Neural cell (in vitro differentiated cells): Measurements from ENCODE around the gene CACTIN. TPM values are rescaled to one million over a fixed set of nuclear protein-coding genes. Genes with fewer than 3 reads are reported as not detected.
"Not testable (repeated sequence)": the region's sequence is repeated elsewhere in the genome, so short reads cannot be mapped to it uniquely, and the experiment has no call there.

Experiments used
- H2AFZ ChIP-seq: fragments of 200-600, 300-800 bp; sonication (generic), shearing (Covaris generic); 2 replicates; pipeline ENCODE4 v1.6.0; 2014; ENCODE audit warnings: low read depth, mild to moderate bottlenecking, antibody characterized with exemption, low read length, moderate library complexity
- H3F3A ChIP-seq: fragments of 200-600 bp; shearing (Covaris generic); 2 replicates; pipeline ENCODE4 v1.6.1; 2016; ENCODE audit warnings: mild to moderate bottlenecking, moderate library complexity, mixed read lengths, antibody characterized with exemption, low read length; ENCODE audit not compliant: insufficient read depth, poor library complexity, severe bottlenecking
- H3K27ac ChIP-seq: fragments of 200-600, 300-800 bp; sonication (generic), shearing (Covaris generic); 2 replicates; pipeline ENCODE4 v1.5.1; 2014; ENCODE audit warnings: mild to moderate bottlenecking, low read length, moderate library complexity
- H3K27me3 ChIP-seq: fragments of 300-800, 200-600 bp; sonication (generic), shearing (Covaris generic); 2 replicates; pipeline ENCODE4 v1.6.0; 2014; ENCODE audit warnings: mild to moderate bottlenecking, low read depth, low read length, moderate library complexity; ENCODE audit not compliant: insufficient read depth
- H3K36me3 ChIP-seq: fragments of 300-800, 200-600 bp; sonication (generic), shearing (Covaris generic); 2 replicates; pipeline ENCODE4 v1.5.1; 2014; ENCODE audit warnings: mild to moderate bottlenecking, antibody characterized with exemption, low read length, moderate library complexity; ENCODE audit not compliant: insufficient read depth
- H3K4me2 ChIP-seq: fragments of 300-800, 200-600 bp; sonication (generic), shearing (Covaris generic); 2 replicates; pipeline ENCODE4 v1.6.0; 2014; ENCODE audit warnings: mild to moderate bottlenecking, low read length
- H3K4me3 ChIP-seq: fragments of 300-800, 200-600 bp; sonication (generic), shearing (Covaris generic); 2 replicates; pipeline ENCODE4 v1.5.1; 2014; ENCODE audit warnings: mild to moderate bottlenecking, low read length, moderate library complexity
- H3K79me2 ChIP-seq: fragments of 200-600 bp; shearing (Covaris generic); replicated peaks from 2 replicates; pipeline ENCODE4 v1.6.0; 2014; ENCODE audit warnings: mild to moderate bottlenecking, low read length, moderate library complexity; ENCODE audit not compliant: insufficient read depth
- H3K9ac ChIP-seq: fragments of 300-800, 200-600 bp; sonication (generic), shearing (Covaris generic); 2 replicates; pipeline ENCODE4 v1.6.1; 2016; ENCODE audit warnings: mild to moderate bottlenecking, low read length, mixed read lengths
- H3K9me2 ChIP-seq: fragments of 200-600 bp; shearing (Covaris generic); 2 replicates; pipeline ENCODE4 v1.6.1; 2016; ENCODE audit warnings: mild to moderate bottlenecking, low read length, mixed read lengths; ENCODE audit not compliant: insufficient read depth
- H3K9me3 ChIP-seq: fragments of 200-600, 300-800 bp; sonication (generic), shearing (Covaris generic); 2 replicates; pipeline ENCODE4 v1.6.1; 2016; ENCODE audit warnings: mild to moderate bottlenecking, mixed run types, low read length, moderate library complexity, mixed read lengths
- H4K20me1 ChIP-seq: fragments of 200-600 bp; shearing (Covaris generic); 2 replicates; pipeline ENCODE4 v1.6.1; 2016; ENCODE audit warnings: mild to moderate bottlenecking, mixed run types; ENCODE audit not compliant: insufficient read depth
- EP300 ChIP-seq: fragments of 450-650 bp; conservative IDR thresholded peaks from 2 replicates; pipeline ENCODE4 v1.6.1; 2014; ENCODE audit warnings: antibody characterized with exemption, mild to moderate bottlenecking, moderate library complexity; ENCODE audit not compliant: poor library complexity, severe bottlenecking
- EZH2 ChIP-seq: fragments of 200-600, 300-800 bp; shearing (Covaris generic), sonication (generic); IDR thresholded peaks from 2 replicates; pipeline ENCODE4 v1.6.1; 2014; ENCODE audit warnings: antibody characterized with exemption, low read length, borderline replicate concordance, mild to moderate bottlenecking; ENCODE audit not compliant: insufficient read depth, poor library complexity, severe bottlenecking
- MXI1 ChIP-seq: fragments of 450-650 bp; conservative IDR thresholded peaks from 2 replicates; pipeline ENCODE4 v1.6.1; 2014; ENCODE audit warnings: antibody characterized with exemption, mild to moderate bottlenecking; ENCODE audit not compliant: poor library complexity, severe bottlenecking
- POLR2AphosphoS5 ChIP-seq: IDR thresholded peaks from 2 replicates; pipeline ENCODE4 v1.6.1; 2012
- RAD21 ChIP-seq: fragments of 450-650 bp; conservative IDR thresholded peaks from 2 replicates; pipeline ENCODE4 v1.6.1; 2014; ENCODE audit warnings: antibody characterized with exemption, mild to moderate bottlenecking, moderate library complexity
- SMC3 ChIP-seq: fragments of 450-650 bp; conservative IDR thresholded peaks from 2 replicates; pipeline ENCODE4 v1.6.1; 2014; ENCODE audit warnings: antibody characterized with exemption, mild to moderate bottlenecking, moderate library complexity; ENCODE audit not compliant: poor library complexity
- TAF1 ChIP-seq: IDR thresholded peaks from 2 replicates; pipeline ENCODE4 v1.6.1; 2012; ENCODE audit warnings: low read depth
- polyA plus RNA-seq: library from polyadenylated mRNA; depleted of rRNA; stranded (reverse); fragments of >200 nt; gene quantifications from 2 replicates; pipeline ENCODE4 v1.2.3, GENCODE V29; 2014
- TF ChIP-seq, protein P1 (sequence below): fragments of 450-650 bp; IDR thresholded peaks from 2 replicates; pipeline ENCODE4 v1.5.1; 2014; ENCODE audit warnings: antibody characterized with exemption, mild to moderate bottlenecking, moderate library complexity; ENCODE audit not compliant: poor library complexity, severe bottlenecking
- TF ChIP-seq, protein P2 (sequence below): IDR thresholded peaks from 2 replicates; pipeline ENCODE4 v1.6.1; 2012; ENCODE audit warnings: borderline replicate concordance

CACTIN gene
- polyA plus RNA-seq, 1 donor from 2014 or later: 21.4 TPM

DNA sequence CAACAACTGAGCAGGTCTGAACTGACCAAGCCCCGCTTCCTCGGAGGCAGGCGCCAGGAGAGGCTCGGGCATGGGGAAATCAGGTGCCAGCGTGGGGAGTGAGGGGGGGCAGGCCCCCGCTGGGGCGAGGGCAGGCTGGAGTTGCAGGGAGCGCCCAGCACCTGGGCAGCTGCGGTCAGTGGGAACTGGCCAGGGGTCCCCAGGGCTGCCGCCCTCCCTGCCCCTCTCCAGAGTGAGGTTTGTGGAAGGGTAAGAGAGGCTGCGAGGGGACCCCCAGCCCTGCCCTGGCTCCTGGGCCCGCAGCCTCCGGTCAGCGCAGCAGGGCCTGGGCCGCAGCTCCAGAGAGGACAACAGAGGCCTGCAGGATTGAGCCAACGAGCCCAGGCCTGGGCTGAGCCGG, 41.2 kb upstream of the CACTIN start:
- no peak overlapping the region for H3K27ac ChIP-seq
- H3K9me2 ChIP-seq: no peaks in the 10 kb centered on the region
- no peak overlapping the region for H3K9ac ChIP-seq
- H3K36me3 ChIP-seq: no peaks in the 10 kb centered on the region
- TF ChIP-seq RAD21 (no peak), EP300 (no peak)
- no peaks in the 10 kb centered on the region for H3K9me3 ChIP-seq
- no peak overlapping the region for H2AFZ ChIP-seq
- H3F3A ChIP-seq: no peaks in the 10 kb centered on the region
- no peaks in the 10 kb centered on the region for H4K20me1 ChIP-seq
- H3K4me2 ChIP-seq: no peak overlapping the region
- H3K4me3 ChIP-seq: no peak overlapping the region
- H3K79me2 ChIP-seq: no peaks in the 10 kb centered on the region
- no peaks in the 10 kb centered on the region for H3K27me3 ChIP-seq

DNA sequence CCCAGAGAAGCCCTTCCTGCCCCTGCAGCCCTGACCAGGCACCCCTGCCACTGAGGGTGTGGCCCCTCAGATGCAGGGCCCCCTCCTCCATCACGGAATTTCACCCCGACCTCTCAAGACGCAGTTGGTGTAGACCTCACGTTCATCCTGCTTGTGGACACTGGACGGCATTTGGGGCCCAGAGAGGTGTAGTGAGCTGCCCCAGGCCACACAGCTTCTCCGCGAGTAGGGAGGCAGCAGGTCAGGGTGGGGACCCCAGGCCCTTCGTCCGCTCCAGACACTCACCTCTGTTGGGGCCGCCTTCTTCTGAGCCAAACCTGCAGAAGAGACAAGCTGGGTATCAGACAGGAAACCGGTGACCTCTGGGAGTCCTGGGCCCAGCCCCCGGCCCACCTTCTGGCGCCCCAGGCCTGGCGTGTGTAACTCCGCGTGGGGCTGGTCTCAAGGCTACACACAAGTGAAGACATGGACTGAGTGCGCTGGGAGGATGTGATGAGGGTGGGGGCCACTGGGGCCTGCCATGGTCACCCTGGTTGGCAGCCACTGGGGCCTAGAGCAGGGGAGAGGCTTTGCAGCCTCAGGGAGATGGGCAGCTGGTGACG, 40.5 kb upstream of the CACTIN start:
- Histone ChIP-seq H2AFZ (no peak overlapping the region), H3K9me2 (no peaks in the 10 kb centered on the region), H3K4me2 (no peak overlapping the region), H3K79me2 (no peaks in the 10 kb centered on the region), H3K36me3 (no peaks in the 10 kb centered on the region), H3K9ac (no peak overlapping the region), H3K9me3 (no peaks in the 10 kb centered on the region), H3F3A (no peaks in the 10 kb centered on the region), H3K27ac (no peak overlapping the region), H3K27me3 (no peaks in the 10 kb centered on the region), H4K20me1 (no peaks in the 10 kb centered on the region), H3K4me3 (no peak overlapping the region)
- TF ChIP-seq POLR2AphosphoS5 (no peak), SMC3 (no peak), TAF1 (no peak), EP300 (no peak), EZH2 (no peak), RAD21 (no peak), MXI1 (no peak)
- TF ChIP-seq, protein P1, sequence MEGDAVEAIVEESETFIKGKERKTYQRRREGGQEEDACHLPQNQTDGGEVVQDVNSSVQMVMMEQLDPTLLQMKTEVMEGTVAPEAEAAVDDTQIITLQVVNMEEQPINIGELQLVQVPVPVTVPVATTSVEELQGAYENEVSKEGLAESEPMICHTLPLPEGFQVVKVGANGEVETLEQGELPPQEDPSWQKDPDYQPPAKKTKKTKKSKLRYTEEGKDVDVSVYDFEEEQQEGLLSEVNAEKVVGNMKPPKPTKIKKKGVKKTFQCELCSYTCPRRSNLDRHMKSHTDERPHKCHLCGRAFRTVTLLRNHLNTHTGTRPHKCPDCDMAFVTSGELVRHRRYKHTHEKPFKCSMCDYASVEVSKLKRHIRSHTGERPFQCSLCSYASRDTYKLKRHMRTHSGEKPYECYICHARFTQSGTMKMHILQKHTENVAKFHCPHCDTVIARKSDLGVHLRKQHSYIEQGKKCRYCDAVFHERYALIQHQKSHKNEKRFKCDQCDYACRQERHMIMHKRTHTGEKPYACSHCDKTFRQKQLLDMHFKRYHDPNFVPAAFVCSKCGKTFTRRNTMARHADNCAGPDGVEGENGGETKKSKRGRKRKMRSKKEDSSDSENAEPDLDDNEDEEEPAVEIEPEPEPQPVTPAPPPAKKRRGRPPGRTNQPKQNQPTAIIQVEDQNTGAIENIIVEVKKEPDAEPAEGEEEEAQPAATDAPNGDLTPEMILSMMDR: no peak
- TF ChIP-seq, protein P2, sequence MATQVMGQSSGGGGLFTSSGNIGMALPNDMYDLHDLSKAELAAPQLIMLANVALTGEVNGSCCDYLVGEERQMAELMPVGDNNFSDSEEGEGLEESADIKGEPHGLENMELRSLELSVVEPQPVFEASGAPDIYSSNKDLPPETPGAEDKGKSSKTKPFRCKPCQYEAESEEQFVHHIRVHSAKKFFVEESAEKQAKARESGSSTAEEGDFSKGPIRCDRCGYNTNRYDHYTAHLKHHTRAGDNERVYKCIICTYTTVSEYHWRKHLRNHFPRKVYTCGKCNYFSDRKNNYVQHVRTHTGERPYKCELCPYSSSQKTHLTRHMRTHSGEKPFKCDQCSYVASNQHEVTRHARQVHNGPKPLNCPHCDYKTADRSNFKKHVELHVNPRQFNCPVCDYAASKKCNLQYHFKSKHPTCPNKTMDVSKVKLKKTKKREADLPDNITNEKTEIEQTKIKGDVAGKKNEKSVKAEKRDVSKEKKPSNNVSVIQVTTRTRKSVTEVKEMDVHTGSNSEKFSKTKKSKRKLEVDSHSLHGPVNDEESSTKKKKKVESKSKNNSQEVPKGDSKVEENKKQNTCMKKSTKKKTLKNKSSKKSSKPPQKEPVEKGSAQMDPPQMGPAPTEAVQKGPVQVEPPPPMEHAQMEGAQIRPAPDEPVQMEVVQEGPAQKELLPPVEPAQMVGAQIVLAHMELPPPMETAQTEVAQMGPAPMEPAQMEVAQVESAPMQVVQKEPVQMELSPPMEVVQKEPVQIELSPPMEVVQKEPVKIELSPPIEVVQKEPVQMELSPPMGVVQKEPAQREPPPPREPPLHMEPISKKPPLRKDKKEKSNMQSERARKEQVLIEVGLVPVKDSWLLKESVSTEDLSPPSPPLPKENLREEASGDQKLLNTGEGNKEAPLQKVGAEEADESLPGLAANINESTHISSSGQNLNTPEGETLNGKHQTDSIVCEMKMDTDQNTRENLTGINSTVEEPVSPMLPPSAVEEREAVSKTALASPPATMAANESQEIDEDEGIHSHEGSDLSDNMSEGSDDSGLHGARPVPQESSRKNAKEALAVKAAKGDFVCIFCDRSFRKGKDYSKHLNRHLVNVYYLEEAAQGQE: no peak

DNA sequence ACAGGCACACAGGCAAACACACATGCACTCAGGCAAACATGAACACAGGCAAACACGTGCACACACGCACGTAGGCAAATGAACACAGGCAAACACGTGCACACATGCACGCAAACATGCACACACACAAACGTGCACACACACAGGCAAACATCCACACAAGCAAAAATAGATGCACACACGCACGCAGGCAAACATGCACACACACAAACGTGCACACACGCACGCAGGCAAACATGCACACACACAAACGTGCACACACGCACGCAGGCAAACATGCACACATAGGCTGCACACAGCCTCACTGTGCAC, 39.9 kb upstream of the CACTIN start:
- not testable (repeated sequence) for H2AFZ ChIP-seq, H3K27ac ChIP-seq, H3K36me3 ChIP-seq, H3K9ac ChIP-seq, H3K4me3 ChIP-seq, H3K9me2 ChIP-seq, H3F3A ChIP-seq, H3K79me2 ChIP-seq, H3K4me2 ChIP-seq, H3K27me3 ChIP-seq, H4K20me1 ChIP-seq, H3K9me3 ChIP-seq
